DND-41 (cell line): ENCODE results near the gene RGS13.
"Not testable (repeated sequence)": the region's sequence is repeated elsewhere in the genome, so short reads cannot be mapped to it uniquely, and the experiment has no call there.

Experiments used
- ATAC-seq: fragments of 200-7000 bp; cut with Tn5 transposase; 3 replicates; pipeline ENCODE4 v1.9.1; 2021; ENCODE audit warnings: low read depth; ENCODE audit not compliant: insufficient read depth
- DNase-seq: peaks from one replicate; pipeline ENCODE4 v3.0.0-alpha.2; 2020
- H2AFZ ChIP-seq: 2 replicates; pipeline ENCODE4 v1.6.0; 2012; ENCODE audit warnings: low read depth, low read length
- H3K27ac ChIP-seq: 2 replicates; pipeline ENCODE4 v1.5.1; 2012; ENCODE audit warnings: low read length, inconsistent platforms
- H3K27me3 ChIP-seq: fragments of 200-600 bp; sonication (generic); 2 replicates; pipeline ENCODE4 v1.6.0; 2012; ENCODE audit warnings: low read length, mild to moderate bottlenecking, inconsistent platforms; ENCODE audit not compliant: insufficient read depth, poor library complexity
- H3K36me3 ChIP-seq: 2 replicates; pipeline ENCODE4 v1.5.1; 2012; ENCODE audit warnings: low read length, inconsistent platforms; ENCODE audit not compliant: insufficient read depth
- H3K4me1 ChIP-seq: 2 replicates; pipeline ENCODE4 v1.5.1; 2012; ENCODE audit warnings: mild to moderate bottlenecking, low read length; ENCODE audit not compliant: insufficient read depth
- H3K4me2 ChIP-seq: 2 replicates; pipeline ENCODE4 v1.6.0; 2012; ENCODE audit warnings: mild to moderate bottlenecking, moderate library complexity, low read length, inconsistent platforms; ENCODE audit not compliant: insufficient read depth
- H3K4me3 ChIP-seq, 2 experiments: fragments of 200-600 bp in 1 of 2; shearing (Covaris generic) in 1 of 2; 2 replicates each; pipeline ENCODE4 v1.5.1; 2012 to 2016; ENCODE audit warnings: inconsistent platforms in 2 of 2, low read length in 2 of 2, mild to moderate bottlenecking in 2 of 2, low read depth in 1 of 2, moderate library complexity in 1 of 2
- H3K79me2 ChIP-seq: 2 replicates; pipeline ENCODE4 v1.6.0; 2012; ENCODE audit warnings: low read length, inconsistent platforms; ENCODE audit not compliant: insufficient read depth
- H3K9ac ChIP-seq: 2 replicates; pipeline ENCODE4 v1.6.0; 2012; ENCODE audit warnings: low read depth, mild to moderate bottlenecking, inconsistent platforms, low read length, moderate library complexity
- H3K9me3 ChIP-seq: 2 replicates; pipeline ENCODE4 v1.5.1; 2012; ENCODE audit warnings: low read length, moderate library complexity, mild to moderate bottlenecking, inconsistent platforms; ENCODE audit not compliant: insufficient read depth, severe bottlenecking
- H4K20me1 ChIP-seq: 2 replicates; pipeline ENCODE4 v1.6.0; 2012; ENCODE audit warnings: low read length; ENCODE audit not compliant: insufficient read depth
- EZH2 ChIP-seq: IDR thresholded peaks from 3 replicates; pipeline ENCODE4 v1.6.1; 2012; ENCODE audit warnings: borderline replicate concordance, low read depth, mild to moderate bottlenecking, moderate library complexity, low read length, inconsistent platforms; ENCODE audit not compliant: severe bottlenecking
- TF ChIP-seq, protein P1 (sequence below): IDR thresholded peaks from 2 replicates; pipeline ENCODE4 v1.5.1; 2012; ENCODE audit warnings: borderline replicate concordance, low read length, moderate library complexity, mild to moderate bottlenecking; ENCODE audit not compliant: poor library complexity, severe bottlenecking; ENCODE audit errors: extremely low read depth

Gene RGS13

DNA sequence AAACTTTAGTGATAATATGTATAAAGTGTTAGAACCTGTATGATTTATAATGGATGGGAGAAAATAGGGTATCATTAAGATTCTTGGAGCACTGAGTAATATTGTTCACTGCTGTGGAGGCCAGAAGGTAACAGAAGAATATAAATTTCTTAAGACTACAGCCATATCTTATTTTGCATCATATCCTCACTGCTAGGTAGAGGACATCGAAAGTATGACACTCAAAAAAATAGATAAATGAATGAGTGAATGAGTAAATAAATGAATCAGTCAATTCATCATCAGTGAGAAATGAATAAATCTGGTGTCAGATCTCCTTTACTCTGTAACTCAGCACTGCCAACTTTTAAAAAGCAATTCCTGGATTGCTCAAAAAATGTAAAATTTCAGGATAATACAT is 33.2 kb downstream of the RGS13 start:
- Histone ChIP-seq H3K4me1 (no peaks in the 10 kb centered on the region), H3K4me3 (no peak overlapping the region), H3K4me2 (no peak overlapping the region), H2AFZ (no peak overlapping the region), H3K9me3 (no peaks in the 10 kb centered on the region), H3K9ac (no peak overlapping the region), H3K27ac (no peak overlapping the region), H3K36me3 (no peaks in the 10 kb centered on the region), H3K27me3 (no peaks in the 10 kb centered on the region), H4K20me1 (no peaks in the 10 kb centered on the region), H3K79me2 (no peaks in the 10 kb centered on the region)
- ATAC-seq (no peak), DNase-seq (no peak)
- TF ChIP-seq, protein P1, sequence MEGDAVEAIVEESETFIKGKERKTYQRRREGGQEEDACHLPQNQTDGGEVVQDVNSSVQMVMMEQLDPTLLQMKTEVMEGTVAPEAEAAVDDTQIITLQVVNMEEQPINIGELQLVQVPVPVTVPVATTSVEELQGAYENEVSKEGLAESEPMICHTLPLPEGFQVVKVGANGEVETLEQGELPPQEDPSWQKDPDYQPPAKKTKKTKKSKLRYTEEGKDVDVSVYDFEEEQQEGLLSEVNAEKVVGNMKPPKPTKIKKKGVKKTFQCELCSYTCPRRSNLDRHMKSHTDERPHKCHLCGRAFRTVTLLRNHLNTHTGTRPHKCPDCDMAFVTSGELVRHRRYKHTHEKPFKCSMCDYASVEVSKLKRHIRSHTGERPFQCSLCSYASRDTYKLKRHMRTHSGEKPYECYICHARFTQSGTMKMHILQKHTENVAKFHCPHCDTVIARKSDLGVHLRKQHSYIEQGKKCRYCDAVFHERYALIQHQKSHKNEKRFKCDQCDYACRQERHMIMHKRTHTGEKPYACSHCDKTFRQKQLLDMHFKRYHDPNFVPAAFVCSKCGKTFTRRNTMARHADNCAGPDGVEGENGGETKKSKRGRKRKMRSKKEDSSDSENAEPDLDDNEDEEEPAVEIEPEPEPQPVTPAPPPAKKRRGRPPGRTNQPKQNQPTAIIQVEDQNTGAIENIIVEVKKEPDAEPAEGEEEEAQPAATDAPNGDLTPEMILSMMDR, result no peak
- no peak for TF ChIP-seq EZH2

DNA sequence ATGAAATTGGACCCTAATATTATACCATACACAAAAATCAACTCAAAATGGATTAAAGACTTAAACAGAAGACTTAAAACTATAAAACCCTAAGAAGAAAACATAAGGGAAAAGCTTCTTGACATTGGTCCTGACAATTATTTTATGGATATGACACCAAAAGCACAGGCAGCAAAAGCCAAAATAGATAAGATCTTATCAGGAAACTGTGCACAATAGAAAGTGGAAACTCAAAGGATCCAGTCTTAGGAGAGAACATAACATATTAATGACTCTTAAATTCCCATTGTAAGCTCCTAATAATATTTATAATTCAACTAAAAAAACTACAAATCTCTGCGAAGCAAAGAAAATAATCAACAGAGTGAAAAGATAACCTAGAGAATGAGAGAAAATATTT is 39.8 kb downstream of the RGS13 start:
- no peak for TF ChIP-seq EZH2
- TF ChIP-seq, protein P1, result no peak
- no peaks in the 10 kb centered on the region for H4K20me1 ChIP-seq
- H3K27ac ChIP-seq, result no peak overlapping the region
- no peak overlapping the region for H3K9ac ChIP-seq
- no peaks in the 10 kb centered on the region for H3K4me1 ChIP-seq
- no peak overlapping the region for H3K4me2 ChIP-seq
- no peak overlapping the region for H3K4me3 ChIP-seq
- DNase-seq, result no peak
- H3K79me2 ChIP-seq, result no peaks in the 10 kb centered on the region
- no peak overlapping the region for H2AFZ ChIP-seq
- H3K36me3 ChIP-seq, result no peaks in the 10 kb centered on the region
- no peaks in the 10 kb centered on the region for H3K9me3 ChIP-seq
- no peaks in the 10 kb centered on the region for H3K27me3 ChIP-seq
- ATAC-seq, result no peak

DNA sequence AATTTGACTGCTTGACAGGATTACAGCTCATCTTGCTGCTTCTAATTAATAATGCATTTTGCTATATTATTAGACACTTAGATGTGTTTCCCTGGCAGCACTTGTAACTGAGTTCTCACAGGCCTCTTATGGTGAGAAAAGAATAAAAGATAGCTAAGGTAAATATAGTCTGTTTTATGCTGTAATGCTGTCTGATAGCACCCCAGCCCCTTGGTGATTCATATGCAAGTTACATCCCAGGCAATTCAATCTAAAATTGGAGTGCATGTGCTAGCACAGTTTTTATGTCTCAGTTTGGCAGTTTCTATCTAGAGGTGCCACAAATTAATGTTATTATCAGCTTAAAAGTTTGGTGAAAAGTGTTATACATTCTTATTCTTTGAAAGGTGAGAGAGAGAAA is 42.2 kb downstream of the RGS13 start:
- Histone ChIP-seq H3K9ac (no peak overlapping the region), H3K36me3 (no peaks in the 10 kb centered on the region), H3K4me3 (no peak overlapping the region), H3K79me2 (no peaks in the 10 kb centered on the region), H2AFZ (no peak overlapping the region), H4K20me1 (no peaks in the 10 kb centered on the region), H3K27ac (no peak overlapping the region), H3K4me1 (no peaks in the 10 kb centered on the region), H3K9me3 (no peaks in the 10 kb centered on the region), H3K27me3 (no peaks in the 10 kb centered on the region), H3K4me2 (no peak overlapping the region)
- TF ChIP-seq EZH2, result no peak
- TF ChIP-seq, protein P1, result no peak
- ATAC-seq, result no peak
- DNase-seq, result no peak

DNA sequence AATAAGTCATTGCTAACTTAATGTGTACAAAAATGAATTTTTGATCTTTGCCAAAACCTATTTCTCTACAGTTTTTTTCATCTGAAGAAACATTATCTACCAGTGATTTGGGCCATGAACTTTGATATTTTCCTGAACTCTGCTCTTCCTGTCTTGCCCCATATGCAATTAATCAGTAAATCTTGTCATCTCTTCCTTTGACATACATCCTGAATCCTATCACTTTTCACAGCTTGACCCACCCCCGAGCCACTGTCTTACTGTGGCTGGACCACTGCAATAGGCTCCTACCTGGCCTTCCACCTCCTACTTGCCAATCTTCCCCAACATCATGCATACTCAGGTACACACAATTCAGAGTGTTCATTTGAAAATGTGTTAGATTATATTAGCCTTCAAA is 46.4 kb downstream of the RGS13 start:
- Histone ChIP-seq H4K20me1 (no peaks in the 10 kb centered on the region), H3K27me3 (no peaks in the 10 kb centered on the region), H3K9me3 (no peaks in the 10 kb centered on the region), H3K9ac (no peak overlapping the region), H3K79me2 (no peaks in the 10 kb centered on the region), H3K36me3 (no peaks in the 10 kb centered on the region), H3K4me1 (no peaks in the 10 kb centered on the region), H3K4me2 (no peak overlapping the region), H3K4me3 (no peak overlapping the region), H2AFZ (no peak overlapping the region), H3K27ac (no peak overlapping the region)
- no peak for DNase-seq
- no peak for TF ChIP-seq EZH2
- TF ChIP-seq, protein P1, result no peak
- no peak for ATAC-seq

DNA sequence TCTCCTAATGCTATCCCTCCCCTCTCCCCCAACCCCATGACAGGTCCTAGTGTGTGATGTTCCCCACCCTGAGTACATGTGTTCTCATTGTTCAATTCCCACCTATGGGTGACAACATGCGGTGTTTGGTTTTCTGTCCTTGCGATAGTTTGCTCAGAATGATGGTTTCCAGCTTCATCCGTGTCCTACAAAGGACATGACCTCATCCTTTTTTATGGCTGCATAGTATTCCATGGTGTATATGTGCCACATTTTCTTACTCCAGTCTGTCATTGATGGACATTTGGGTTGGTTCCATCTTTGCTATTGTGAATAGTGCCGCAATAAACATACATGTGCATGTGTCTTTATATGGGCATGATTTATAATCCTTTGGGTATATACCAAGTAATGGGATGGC is 47.1 kb downstream of the RGS13 start:
- not testable (repeated sequence) for ATAC-seq, H2AFZ ChIP-seq

More for the DNA sequence above, 47.1 kb downstream of the RGS13 start:
- H3K27ac ChIP-seq, H3K4me2 ChIP-seq, H3K9me3 ChIP-seq, H3K9ac ChIP-seq, H3K4me1 ChIP-seq, H4K20me1 ChIP-seq, H3K4me3 ChIP-seq, H3K79me2 ChIP-seq, DNase-seq, H3K36me3 ChIP-seq, H3K27me3 ChIP-seq: not testable (repeated sequence)
